Epithelial cell of proximal tubule (primary cell): Measurements from ENCODE around the gene KANSL3. TPM values are rescaled to one million over a fixed set of nuclear protein-coding genes. Genes with fewer than 3 reads are reported as not detected.
A peak's percentile ranks its signal among the peaks of the same experiment; 100 is the strongest.

Source experiments
- DNase-seq: peaks from one replicate; pipeline ENCODE4 v3.0.0-alpha.2; 2011; ENCODE audit warnings: low read depth
- H3K4me3 ChIP-seq: 2 replicates; pipeline ENCODE4 v1.5.1; 2011; ENCODE audit warnings: low read depth, mild to moderate bottlenecking, low read length
- CTCF ChIP-seq: conservative IDR thresholded peaks from 2 replicates; pipeline ENCODE4 v1.5.1; 2012; ENCODE audit warnings: low read depth, mild to moderate bottlenecking, low read length
- total RNA-seq: library from RNA; depleted of rRNA; stranded (reverse); fragments of >200 nt; gene quantifications from 2 replicates; pipeline ENCODE4 v1.2.3, GENCODE V29; 2015

KANSL3 gene
- 24.0 and 30.8 TPM in 2 replicates for total RNA-seq

- DNase-seq = peak; percentile 63
- TF ChIP-seq CTCF = no peak
- peak within 1 kb of the TSS; percentile 84 for H3K4me3 ChIP-seq
These were observed at the start of gene KANSL3 for GRCh38 chr2:96638144-96639121. Gene KANSL3 (minus strand): TSS chr2:96638312. CDS start chr2:96637135, 1,177 bp downstream.

- TF ChIP-seq CTCF = no peak
- DNase-seq = no peak
- no peak overlapping the region for H3K4me3 ChIP-seq
These were observed 49.2 kb upstream of the KANSL3 start for GRCh38 chr2:96687266-96687665.

DNA sequence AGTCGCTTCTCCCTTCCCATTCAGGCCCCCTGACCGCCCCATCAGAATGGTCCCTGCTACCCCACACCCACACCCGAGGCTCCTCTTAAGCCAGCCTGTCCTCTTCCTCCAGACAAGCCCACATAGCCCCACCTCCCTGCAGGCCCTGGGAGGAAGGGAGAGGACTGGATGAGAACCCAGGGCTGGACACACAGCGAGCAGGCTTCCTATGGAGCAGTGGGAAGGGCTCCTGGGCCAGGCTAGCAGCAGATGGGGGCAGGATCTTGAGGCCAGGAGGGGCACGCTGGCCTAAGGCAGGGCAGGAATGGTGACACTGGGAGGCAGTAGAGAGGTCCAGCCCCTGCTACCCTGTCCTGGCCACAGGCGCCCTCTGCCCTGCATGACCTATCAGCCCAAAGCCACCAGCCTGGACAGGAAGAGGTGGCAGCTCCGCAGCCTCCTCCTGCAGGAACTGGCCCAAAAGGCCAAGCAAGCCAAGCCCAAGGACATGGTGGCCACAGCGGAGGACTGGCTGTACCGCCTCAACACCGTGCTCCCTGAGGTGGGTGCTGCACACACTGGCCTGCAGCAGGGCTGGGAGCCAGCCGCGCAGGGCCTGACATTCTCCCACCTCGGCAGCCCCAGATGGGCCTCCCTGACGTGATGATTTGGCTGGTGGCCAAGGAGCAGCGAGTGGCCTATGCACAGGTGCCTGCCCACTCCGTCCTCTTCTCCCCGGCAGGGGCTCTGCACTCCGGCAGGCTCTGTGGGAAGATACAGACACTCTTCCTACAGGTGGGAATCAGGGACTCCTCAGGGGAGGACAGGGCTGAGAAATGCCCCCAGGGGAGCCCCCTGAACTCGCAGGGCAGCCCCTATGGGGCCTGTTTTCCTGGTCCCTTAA lies 47.7 kb upstream of the KANSL3 start:
- no peak for TF ChIP-seq CTCF
- H3K4me3 ChIP-seq = no peak overlapping the region
- DNase-seq = no peak

GRCh38 chr2:96684883-96685576 lies 46.9 kb upstream of the KANSL3 start:
- no peak for TF ChIP-seq CTCF
- DNase-seq = no peak
- H3K4me3 ChIP-seq = no peak overlapping the region

- no peak overlapping the region for H3K4me3 ChIP-seq
- no peak for TF ChIP-seq CTCF
- DNase-seq = no peak
These were observed 46.1 kb upstream of the KANSL3 start for GRCh38 chr2:96683972-96684820.

DNA sequence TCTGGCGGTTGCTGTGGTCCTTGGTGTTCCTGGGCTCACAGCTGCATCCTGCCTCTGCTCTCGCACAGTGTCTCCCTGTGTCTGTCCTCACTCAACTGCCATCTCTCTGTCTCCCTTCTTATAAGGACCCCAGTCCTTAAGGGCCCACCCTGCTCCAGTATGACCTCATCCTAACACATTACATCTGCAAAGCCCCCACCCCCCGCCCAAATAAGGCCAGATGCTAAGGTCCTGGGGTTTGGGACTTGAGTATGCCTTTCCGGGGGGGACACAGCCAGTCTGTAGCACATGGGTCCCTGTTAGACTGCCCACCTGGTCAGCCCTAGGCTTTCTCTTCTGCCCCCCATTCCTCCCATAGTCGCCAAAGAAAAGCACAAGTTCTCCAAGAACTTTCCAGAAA lies 45.2 kb upstream of the KANSL3 start:
- TF ChIP-seq CTCF = no peak
- no peak for DNase-seq
- no peak overlapping the region for H3K4me3 ChIP-seq
